RKO (cell line): ENCODE data around the gene SLC25A15.
"Not testable (repeated sequence)": the region's sequence is repeated elsewhere in the genome, so short reads cannot be mapped to it uniquely, and the experiment has no call there.

ENCODE experiments used
- DNase-seq: peaks from one replicate; pipeline ENCODE4 v3.0.0-alpha.2; 2016; ENCODE audit warnings: low spot score

The SLC25A15 gene

GRCh38 chr13:40781717-40782116 is 7.7 kb upstream of the SLC25A15 start:
- DNase-seq: no peak

- not testable (repeated sequence) for DNase-seq
Observed at GRCh38 chr13:40782971-40783370, 6.4 kb upstream of the SLC25A15 start.

- no peak for DNase-seq
Observed at GRCh38 chr13:40784540-40784939, 4.9 kb upstream of the SLC25A15 start.

GRCh38 chr13:40786568-40786996 is 2.8 kb upstream of the SLC25A15 start:
- DNase-seq: no peak

DNA sequence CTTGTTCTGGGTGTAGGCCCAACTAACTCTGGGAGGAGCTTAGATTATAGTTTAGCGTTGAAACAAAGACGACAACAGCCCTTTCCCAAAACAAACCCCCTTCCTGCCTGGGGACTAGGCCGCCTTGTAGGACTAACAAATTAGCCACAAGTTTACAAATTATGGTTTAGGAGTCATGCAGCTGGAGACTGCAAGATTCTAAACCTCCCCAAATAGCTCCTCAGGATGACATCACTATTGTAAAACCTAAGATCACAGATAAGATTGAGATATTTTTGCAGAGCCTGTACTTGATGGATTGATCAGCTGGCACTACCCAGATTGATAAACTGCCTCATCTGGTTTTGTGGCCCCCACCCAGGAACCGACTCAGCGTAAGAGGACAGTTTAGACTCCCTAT is 2.3 kb upstream of the SLC25A15 start:
- no peak for DNase-seq

DNA sequence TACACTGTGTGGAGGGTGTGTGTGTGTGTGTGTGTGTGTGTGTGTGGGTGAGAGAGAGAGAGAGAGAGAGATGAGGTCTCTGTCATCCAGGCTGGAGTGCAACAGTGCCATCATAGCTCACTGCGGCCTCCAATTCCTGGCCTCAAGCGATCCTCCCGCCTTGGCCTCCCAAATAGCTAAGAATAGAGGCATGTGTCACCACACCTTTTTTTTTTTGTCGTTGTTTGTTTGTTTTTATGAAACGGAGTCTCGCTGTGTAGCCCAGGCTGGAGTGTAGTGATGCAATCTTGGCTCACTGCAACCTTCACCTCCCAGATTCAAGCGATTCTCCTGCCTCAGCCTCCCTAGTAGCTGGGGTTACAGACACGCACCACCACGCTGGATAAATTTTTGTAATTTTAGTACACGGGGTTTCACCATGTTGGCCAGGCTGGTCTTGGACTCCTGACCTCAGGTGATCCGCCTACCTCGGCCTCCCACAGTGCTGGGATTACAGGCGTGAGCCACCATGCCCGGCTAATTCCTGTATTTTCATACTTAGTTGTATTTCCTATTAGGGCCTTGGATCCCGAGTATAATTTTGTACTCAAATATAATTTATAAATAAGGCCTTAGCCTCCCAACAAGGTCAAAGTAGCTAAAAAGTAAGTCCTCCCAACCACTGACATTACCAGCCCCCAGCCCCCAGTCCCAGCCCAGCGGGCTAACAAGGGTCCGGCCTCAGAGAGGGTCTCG is 704 bp upstream of the SLC25A15 start:
- DNase-seq: not testable (repeated sequence)

- DNase-seq: peak; percentile 19
Observed at GRCh38 chr13:40790154-40790616, 774 bp downstream of the SLC25A15 start.

GRCh38 chr13:40792284-40793051 is 3.1 kb downstream of the SLC25A15 start:
- DNase-seq: no peak

- no peak for DNase-seq
Observed at GRCh38 chr13:40793339-40793738, 3.9 kb downstream of the SLC25A15 start.

DNA sequence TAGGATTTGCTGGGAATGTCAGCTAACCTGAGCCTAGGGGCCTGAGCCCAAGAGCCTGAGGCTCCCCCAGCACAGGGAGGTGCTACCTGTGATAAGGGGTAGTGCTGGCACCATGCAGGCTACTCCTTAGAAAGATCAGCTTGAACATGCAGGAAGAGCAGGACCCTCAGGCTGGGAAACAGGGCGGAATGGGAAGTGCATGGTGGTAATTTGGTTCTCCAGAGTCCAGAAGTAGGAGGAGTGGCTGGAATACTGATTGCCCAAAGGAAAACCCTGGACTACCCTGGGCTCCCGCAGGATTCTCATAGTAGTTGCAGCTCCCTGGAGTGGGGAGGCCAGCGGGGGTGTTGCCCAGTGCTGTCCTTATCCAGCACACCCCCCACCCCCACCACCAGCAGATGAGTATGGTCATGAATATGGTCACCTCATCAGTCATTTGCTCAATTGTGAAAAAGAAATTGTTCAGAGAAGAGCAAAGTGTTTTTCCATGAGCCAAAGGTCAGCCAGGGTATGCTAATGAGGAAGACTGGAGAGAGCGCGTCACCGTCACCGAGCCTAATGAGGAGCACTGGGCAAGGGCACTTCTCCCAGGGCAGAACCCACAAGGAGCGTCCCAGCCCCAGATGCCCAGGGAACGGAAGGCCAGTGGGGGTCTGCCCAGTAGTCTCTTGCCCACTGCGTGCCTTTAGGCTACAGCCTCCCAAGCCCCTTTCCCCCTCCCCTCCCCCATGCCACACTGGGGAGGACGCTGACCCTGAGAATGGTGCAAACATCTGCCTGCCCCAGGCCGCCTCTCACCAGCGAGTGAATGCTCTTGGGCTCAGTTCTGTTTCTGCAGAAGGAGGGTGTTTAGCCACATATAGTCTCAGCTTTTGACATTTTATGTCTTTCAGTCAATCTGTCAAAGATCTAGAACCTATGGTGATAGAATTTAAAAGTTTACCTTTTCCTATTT is 5.3 kb downstream of the SLC25A15 start:
- no peak for DNase-seq

DNA sequence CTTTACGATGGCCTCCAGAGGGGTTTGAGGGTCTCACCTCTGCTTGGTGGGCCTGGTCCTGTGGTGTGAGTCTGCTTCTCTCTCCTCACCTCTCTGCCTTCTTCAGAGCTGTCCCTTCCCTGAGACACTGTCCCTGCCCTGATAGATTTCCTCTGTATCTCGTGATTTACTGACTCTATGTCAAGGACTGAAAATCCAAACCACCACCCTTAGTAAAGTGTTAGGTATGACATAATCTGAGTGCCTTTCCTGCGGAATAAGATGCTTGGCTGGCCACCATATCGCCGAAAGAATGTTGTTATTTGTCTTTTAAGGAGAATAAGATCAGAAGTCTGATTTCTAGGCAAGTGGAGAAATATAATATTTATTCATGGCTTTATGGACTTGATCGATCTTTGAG is 7.2 kb downstream of the SLC25A15 start:
- DNase-seq: no peak

GRCh38 chr13:40798380-40798779 is 9.0 kb downstream of the SLC25A15 start:
- DNase-seq: no peak

DNA sequence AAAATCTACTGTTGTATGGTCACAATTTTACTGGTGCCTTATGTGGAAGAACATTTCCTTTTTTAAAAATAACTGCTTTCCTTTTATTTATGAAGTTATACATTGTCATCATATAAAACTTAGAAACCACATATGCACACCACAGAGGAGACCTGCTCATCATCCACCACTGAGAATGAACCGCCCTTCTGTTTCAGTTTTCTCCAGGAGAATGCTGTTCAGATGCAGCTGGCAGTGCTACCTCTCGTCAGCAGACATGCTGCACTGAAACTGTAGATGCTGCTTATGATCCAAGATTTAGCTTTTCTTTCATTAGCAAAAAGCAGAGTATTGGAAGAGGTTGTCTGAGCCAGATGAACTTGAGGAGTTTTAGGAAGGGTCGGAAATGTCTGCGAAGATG is 10.1 kb downstream of the SLC25A15 start:
- DNase-seq: no peak

GRCh38 chr13:40800559-40800958 is 11.1 kb downstream of the SLC25A15 start:
- DNase-seq: no peak

DNA sequence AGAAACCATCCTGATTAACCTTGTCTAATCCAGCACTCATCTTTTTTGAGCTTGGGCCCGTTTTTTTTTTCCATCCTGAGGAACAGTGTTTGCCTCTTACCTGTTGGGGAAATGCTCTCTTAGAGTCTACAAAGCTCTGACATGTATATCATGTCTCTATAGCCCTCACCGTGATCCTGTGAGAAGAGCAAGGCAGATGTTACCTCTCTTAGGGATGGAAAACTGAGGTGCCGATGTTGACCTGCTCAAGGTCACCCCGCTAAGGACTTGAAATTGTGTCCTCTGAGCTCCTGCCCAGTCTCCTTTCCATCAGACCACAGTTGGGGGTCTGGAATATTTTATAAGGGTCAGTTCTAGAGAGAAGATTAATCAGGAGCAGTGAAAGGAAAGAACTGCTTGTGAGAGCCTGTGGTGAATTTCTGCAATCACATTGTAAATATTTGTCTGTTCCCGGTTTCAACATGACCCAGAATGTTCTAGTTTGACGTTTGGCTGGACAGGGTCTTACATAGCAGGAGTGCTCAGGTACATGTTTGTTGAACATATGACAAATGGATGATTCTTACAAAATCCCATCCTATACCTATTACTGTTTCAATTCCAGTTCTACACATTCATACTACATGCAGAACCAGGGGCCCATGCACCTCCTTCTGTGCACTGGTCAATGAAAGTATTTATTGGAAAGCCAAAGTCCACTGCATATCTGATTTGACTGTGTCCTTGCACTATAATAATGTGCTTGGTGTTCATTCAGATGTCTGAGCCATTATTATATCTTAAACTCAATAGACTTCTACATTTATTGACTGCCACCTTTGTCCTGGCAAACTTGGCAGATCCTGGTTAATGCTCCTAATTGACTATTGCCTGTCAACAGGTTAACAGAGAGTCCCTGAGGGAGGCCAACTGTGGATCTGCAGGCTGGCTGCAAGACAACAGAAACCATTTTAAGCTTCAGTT is 12.1 kb downstream of the SLC25A15 start:
- DNase-seq: no peak

DNA sequence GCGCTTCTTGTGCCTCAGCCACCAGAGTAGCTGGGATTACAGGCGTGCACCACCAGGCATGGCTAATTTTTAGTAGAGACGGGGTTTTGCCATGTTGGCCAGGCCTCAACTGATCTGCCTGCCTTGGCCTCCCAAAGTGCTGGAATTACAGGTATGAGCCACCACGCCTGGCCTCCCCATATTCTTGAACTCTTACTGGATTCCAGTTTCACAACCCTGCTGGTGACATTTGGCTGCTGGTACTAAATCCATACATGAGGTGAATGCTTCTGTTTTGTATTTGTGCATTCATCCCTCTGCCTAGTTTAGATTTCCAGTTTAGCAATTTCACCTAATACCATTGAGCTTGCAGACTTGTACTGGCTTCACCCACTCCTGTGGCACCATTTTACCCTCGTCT is 13.9 kb downstream of the SLC25A15 start:
- DNase-seq: no peak

- no peak for DNase-seq
Observed at GRCh38 chr13:40806241-40806640, 16.8 kb downstream of the SLC25A15 start.

DNA sequence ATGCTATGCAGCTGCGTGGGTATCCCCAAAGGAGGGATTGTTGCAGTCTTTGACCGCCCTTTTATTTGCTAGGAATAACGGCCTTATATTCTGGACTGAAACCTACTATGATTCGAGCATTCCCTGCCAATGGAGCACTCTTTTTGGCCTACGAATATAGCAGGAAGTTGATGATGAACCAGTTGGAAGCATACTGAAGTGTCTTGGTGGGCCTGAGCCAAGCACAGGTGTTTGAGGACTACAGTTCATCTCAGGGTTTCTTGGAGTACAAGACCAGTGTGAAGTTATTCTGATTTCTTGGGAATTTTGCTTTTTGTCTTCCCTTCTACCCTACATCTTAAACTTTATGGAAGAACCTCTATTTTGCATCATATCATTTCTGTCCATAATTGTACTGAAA is 20.1 kb downstream of the SLC25A15 start:
- no peak for DNase-seq

DNA sequence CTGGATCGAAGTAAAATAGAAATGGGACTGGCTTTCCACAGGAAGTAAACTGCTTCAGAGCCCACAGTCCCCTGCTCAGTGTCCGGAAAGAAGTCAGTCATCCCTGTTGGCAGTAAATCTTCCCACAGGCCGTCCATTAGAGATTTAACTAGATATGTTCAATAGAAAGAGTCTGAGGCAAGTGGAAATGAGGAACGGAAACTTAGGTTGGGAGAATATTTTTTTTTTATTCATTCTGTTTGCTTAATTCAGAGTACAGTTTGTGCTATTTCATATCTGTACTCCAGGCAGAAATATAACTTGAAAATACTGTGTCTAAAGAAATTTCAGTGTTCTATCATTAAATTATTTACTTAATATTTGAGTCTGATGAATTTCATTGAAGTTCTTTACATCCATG is 22.7 kb downstream of the SLC25A15 start:
- no peak for DNase-seq

DNA sequence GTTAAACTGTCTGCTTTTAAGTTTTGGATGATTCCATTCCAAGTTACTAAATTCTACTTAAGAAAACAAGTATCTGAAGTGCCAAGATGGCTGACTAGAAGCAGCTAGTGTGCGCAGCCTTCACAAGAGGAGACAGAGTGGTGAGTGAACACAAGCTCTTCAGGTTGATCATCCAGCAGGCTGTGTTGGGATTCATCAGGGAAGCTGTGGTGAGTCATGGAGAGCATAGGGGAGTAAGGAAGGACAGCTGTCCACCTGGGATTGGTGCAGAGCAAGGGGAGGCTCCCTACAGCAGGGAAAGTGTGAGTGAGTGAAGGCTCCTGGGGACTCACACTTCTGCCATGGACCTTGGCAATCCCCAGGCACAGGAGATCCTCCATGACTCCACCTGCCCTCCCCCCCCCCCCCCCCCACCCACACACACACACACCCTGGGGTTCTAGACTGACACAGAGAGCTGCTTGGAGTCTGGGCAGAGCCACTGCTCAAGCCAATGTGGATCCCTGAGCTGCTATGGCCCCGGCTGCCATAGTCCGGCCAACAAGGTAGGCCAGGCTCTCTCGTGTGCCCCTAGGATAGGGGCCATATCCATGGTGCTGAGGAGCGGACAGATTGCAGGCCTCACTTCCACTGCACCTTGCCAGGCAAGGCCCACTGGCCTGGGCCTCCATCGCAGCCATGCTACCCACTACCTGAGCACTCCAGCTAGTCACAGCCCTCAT is 23.5 kb downstream of the SLC25A15 start:
- peak; percentile 72 for DNase-seq
